Thoracic aorta (tissue), 2 donors: Measurements from ENCODE around the gene DACH1. TPM values are rescaled to one million over a fixed set of nuclear protein-coding genes. Genes with fewer than 3 reads are reported as not detected.

Experiments used
- ATAC-seq: fragments of 150-250 bp; one replicate; pipeline ENCODE4 v1.8.0; 2017; ENCODE audit warnings: low read depth; ENCODE audit not compliant: insufficient number of reproducible peaks, low FRiP score
- DNase-seq: peaks from one replicate; pipeline ENCODE4 v3.0.0-alpha.2; 2020; ENCODE audit warnings: low spot score
- H3K27ac ChIP-seq, 2 donors: fragments of 200-600 bp; sonication (generic); 1 replicate in 1 of 2; 2 replicates in 1 of 2; pipeline ENCODE4 v1.5.1; 2016; ENCODE audit warnings: mild to moderate bottlenecking in 2 of 2, moderate library complexity in 2 of 2
- H3K27me3 ChIP-seq: fragments of 200-600 bp; sonication (generic); replicated peaks from 2 replicates; pipeline ENCODE4 v1.6.0; 2016; ENCODE audit warnings: mild to moderate bottlenecking; ENCODE audit not compliant: insufficient read depth
- H3K36me3 ChIP-seq: fragments of 200-600 bp; sonication (generic); one replicate; pipeline ENCODE4 v1.5.1; 2016
- H3K4me1 ChIP-seq, 2 donors: fragments of 200-600 bp; sonication (generic); 1 replicate in 1 of 2; 2 replicates in 1 of 2; pipeline versions ENCODE4 v1.5.1 to v1.6.0; 2016; ENCODE audit warnings: low read depth in 2 of 2, mild to moderate bottlenecking in 1 of 2; ENCODE audit not compliant: control insufficient read depth in 1 of 2
- H3K4me3 ChIP-seq: fragments of 200-600 bp; sonication (generic); 2 replicates; pipeline ENCODE4 v1.5.1; 2016; ENCODE audit warnings: mild to moderate bottlenecking
- H3K9me3 ChIP-seq: fragments of 200-600 bp; sonication (generic); 2 replicates; pipeline ENCODE4 v1.5.1; 2016
- total RNA-seq, 2 donors: library from RNA; depleted of rRNA; stranded (reverse); fragments of >200 nt; gene quantifications; one replicate each; pipeline versions ENCODE4 v1.1.0 to v1.2.3, GENCODE V29; 2016
- TF ChIP-seq, protein P1 (sequence below): fragments of 200-600 bp; sonication (generic); IDR thresholded peaks from one replicate; pipeline ENCODE4 v1.5.1; 2019; ENCODE audit warnings: antibody characterized with exemption

DACH1 gene
- total RNA-seq, 2 donors from 2014 or later = 0.14 to 1.3 TPM

DNA sequence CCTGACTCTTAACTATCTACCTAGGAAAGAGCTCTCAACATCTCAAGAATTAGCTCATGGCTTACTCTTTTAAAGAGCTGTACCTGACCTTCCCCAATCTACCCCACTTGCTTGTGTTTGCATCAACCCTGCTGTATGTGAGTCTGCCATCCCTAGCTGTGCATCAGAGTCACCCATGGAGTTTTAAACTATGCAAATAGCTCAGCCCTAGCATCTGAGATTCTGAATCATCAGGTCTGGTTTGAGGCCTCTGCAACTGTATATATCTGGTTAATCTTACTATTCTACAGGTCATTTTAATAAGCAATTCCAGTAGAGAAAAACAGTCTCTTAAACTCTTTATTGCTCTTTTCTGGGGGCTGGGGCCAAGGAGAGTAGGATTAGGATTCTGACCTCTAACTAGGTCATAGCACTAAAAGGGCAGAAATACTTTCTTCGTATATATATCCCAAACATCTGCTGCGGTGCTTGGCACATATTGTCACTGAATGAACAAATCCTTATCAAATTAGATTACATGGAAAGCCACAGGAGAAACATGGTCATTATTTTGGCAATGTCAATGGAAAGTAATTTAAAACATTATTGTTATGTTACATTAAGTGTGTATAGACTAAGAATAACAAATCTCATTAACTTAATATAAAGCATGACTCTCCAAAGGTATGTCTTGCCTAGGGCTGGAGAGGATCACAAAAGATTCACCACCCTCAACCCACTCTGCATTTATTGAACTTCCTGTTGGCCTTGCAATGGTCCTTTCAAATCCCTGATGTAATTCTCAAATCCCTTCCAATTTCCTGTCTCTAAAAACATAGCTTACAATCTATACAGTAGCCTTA lies 232.2 kb downstream of the DACH1 start:
- Histone ChIP-seq H3K36me3 (no peaks in the 10 kb centered on the region), H3K27me3 (no peaks in the 10 kb centered on the region)

DNA sequence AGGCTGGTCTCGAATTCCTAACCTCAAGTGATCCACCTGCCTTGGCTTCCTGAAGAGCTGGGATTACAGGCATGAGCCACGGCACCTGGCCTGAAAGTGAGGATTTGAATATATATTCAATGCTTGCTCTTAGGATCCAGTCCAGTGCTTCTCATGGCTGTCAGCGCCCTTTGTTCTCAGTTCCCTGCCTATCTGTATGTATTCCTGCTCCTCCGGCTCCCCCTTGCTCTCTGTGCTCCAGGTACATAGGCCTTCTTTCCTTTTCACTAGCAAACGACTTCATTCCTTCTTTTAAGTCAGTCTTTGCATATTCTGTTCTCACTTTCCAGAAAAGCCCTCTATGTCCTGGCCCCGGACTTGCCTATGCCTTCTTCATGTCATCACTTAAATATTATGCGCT lies 232.8 kb downstream of the DACH1 start:
- no peaks in the 10 kb centered on the region for H3K27me3 ChIP-seq
- H3K27ac ChIP-seq = no peak overlapping the region
- H3K36me3 ChIP-seq = no peaks in the 10 kb centered on the region
- H3K4me1 ChIP-seq = no peaks in the 10 kb centered on the region
- no peaks in the 10 kb centered on the region for H3K9me3 ChIP-seq
- TF ChIP-seq, protein P1, sequence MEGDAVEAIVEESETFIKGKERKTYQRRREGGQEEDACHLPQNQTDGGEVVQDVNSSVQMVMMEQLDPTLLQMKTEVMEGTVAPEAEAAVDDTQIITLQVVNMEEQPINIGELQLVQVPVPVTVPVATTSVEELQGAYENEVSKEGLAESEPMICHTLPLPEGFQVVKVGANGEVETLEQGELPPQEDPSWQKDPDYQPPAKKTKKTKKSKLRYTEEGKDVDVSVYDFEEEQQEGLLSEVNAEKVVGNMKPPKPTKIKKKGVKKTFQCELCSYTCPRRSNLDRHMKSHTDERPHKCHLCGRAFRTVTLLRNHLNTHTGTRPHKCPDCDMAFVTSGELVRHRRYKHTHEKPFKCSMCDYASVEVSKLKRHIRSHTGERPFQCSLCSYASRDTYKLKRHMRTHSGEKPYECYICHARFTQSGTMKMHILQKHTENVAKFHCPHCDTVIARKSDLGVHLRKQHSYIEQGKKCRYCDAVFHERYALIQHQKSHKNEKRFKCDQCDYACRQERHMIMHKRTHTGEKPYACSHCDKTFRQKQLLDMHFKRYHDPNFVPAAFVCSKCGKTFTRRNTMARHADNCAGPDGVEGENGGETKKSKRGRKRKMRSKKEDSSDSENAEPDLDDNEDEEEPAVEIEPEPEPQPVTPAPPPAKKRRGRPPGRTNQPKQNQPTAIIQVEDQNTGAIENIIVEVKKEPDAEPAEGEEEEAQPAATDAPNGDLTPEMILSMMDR = no peak
- no peak for DNase-seq
- ATAC-seq = no peak
- no peak overlapping the region for H3K4me3 ChIP-seq

More for the DNA sequence above, 232.2 kb downstream of the DACH1 start:
- H3K9me3 ChIP-seq = no peaks in the 10 kb centered on the region
- no peak for ATAC-seq
- no peak overlapping the region for H3K27ac ChIP-seq
- H3K4me1 ChIP-seq = no peaks in the 10 kb centered on the region
- no peak for DNase-seq
- TF ChIP-seq, protein P1 = no peak
- no peak overlapping the region for H3K4me3 ChIP-seq

DNA sequence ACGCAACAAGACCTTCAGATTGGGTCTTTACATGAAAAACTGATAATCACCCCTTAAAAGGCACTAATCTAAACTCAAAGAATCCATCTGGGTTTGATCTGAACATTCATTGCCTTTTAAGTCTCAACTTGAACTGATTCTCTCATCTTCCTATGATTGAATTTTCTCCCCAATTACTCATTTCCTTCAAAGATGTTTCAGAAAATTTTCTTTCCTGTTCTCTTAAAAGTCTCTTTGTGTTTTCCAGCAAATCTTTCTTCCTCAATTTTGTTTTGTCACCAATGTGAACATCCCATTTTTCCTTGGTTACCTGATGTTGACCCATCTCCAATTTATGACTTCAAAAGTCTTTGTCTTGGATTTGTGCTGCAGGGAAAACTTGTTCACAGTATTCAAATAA lies 234.3 kb downstream of the DACH1 start:
- no peaks in the 10 kb centered on the region for H3K36me3 ChIP-seq
- no peak overlapping the region for H3K27ac ChIP-seq
- no peaks in the 10 kb centered on the region for H3K4me1 ChIP-seq
- TF ChIP-seq, protein P1 = no peak
- ATAC-seq (no peak), DNase-seq (no peak)
- H3K27me3 ChIP-seq = no peaks in the 10 kb centered on the region
- H3K4me3 ChIP-seq = no peak overlapping the region
- no peaks in the 10 kb centered on the region for H3K9me3 ChIP-seq

DNA sequence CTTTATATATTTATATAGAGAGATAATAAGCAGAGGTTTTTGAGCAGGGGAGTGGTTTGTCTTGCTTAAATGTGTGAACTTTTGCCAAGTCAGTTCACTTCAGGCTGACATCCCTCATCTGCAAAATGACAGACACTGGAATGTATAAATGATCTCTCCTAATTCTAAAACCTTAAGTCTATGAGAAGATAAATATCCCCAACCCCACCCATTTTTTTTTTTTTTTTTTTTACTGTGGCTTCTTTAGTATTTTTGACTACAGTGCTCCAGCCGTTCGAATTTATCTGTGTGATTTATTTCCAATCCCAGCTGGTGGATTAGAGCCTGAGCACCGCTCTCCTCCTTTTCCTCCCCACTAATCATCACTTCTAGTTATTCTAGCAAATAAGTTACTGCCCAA lies 234.8 kb downstream of the DACH1 start:
- Histone ChIP-seq H3K27me3 (no peaks in the 10 kb centered on the region), H3K9me3 (no peaks in the 10 kb centered on the region), H3K4me3 (no peak overlapping the region), H3K36me3 (no peaks in the 10 kb centered on the region), H3K4me1 (no peaks in the 10 kb centered on the region), H3K27ac (no peak overlapping the region)
- no peak for ATAC-seq
- TF ChIP-seq, protein P1 = no peak
- DNase-seq = no peak

DNA sequence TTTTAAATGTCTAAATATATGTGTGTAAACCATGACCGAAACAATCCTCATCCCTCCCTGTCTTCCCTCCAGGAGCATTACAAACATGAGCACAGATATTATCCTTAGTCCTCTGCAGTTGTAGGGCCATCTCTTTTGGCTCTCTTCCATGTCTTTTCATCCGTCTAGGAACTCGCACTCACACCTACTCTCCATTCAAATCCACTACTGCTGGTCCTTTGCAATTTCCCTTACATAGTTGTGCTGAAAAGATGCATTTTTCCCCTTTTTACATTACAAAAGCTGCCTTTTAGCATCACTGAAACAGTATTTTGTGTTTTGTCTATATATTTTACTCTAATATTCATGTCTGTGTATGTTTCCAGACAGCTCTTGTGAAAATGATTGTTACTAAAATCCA lies 237.8 kb downstream of the DACH1 start:
- no peak for ATAC-seq
- Histone ChIP-seq H3K36me3 (no peaks in the 10 kb centered on the region), H3K27ac (no peak overlapping the region), H3K4me1 (no peaks in the 10 kb centered on the region), H3K27me3 (no peaks in the 10 kb centered on the region), H3K9me3 (no peaks in the 10 kb centered on the region), H3K4me3 (no peak overlapping the region)
- DNase-seq = no peak
- TF ChIP-seq, protein P1 = no peak
